Ectodermal cell (in vitro differentiated cells): ENCODE results near the gene USP30.

ENCODE experiments used
- H3K27ac ChIP-seq: 2 replicates; pipeline ENCODE4 v1.7.0; 2013; ENCODE audit warnings: mild to moderate bottlenecking, low read depth, low read length; ENCODE audit not compliant: insufficient read depth, poor library complexity, severe bottlenecking
- H3K27me3 ChIP-seq: 2 replicates; pipeline ENCODE4 v1.7.0; 2013; ENCODE audit warnings: mild to moderate bottlenecking, low read length; ENCODE audit not compliant: insufficient read depth, control insufficient read depth, poor library complexity, severe bottlenecking
- H3K36me3 ChIP-seq: one replicate; pipeline ENCODE4 v1.7.0; 2013; ENCODE audit warnings: low read length; ENCODE audit not compliant: control insufficient read depth, insufficient read depth
- H3K4me1 ChIP-seq: one replicate; pipeline ENCODE4 v1.7.0; 2013; ENCODE audit warnings: low read length; ENCODE audit not compliant: control insufficient read depth, insufficient read depth
- H3K4me3 ChIP-seq: 2 replicates; pipeline ENCODE4 v1.7.0; 2013; ENCODE audit warnings: low read depth, low read length, control low read depth; ENCODE audit not compliant: insufficient read depth
- H3K9me3 ChIP-seq: 2 replicates; pipeline ENCODE4 v1.7.0; 2013; ENCODE audit warnings: mild to moderate bottlenecking, low read length, moderate library complexity; ENCODE audit not compliant: control insufficient read depth
- WGBS, 2 experiments: methylation state at CpG; one replicate each; pipeline ENCODE4 v1.1.7; 2013; ENCODE audit warnings: missing lambda C conversion rate in 2 of 2; 5-methylcytosine and 5-hydroxymethylcytosine counted together

Gene USP30

DNA sequence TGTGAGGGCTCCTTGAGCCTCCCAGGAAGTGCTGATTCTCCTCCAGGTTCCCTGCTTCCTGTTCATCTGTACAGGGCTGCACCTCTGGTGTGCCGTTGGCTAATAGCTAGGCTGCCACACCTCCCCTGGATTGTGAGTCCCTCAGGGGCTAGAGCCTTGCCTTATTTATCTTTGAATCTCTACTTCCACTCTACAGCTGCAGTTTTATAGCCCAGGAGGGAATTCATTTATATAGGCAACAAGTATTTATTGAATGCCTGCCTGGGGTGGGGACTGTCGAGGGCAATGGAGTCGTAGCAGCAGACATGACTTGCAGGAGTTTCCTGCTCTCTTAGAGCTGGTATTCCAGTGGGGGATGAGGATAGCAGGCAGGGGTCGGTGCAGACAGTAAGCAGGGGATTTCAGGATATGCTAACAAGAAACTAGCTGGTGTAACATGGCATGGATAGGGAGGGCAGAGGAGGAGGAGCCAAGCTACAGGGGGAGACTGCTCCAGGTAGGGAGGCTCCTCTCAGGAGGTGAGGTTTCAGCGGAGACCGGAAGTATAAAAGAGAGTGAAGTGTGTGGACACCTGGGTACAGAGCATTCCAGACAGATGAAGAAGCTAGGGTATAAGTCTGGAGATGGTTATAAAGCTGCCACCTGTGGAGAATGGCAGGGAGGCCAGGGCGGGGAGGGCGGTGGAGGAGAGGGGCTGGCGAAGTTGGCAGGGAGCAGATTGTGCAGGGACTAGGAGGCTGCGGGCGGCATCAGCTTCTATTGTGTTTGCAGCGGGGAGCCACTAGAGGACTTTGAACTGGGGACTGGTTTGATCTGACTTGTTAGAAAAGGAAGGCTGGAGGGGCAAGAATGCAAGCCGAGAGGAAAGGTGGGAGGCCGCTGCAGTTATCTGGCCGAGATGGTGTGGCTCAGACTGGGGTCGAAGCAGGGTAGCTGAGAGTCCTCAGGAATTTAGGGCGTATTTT, 17.2 kb downstream of the USP30 start:
- peak overlapping the region; percentile 80 for H3K27ac ChIP-seq
- 15 to 16% methylated on average over 17 of the region's 17 CpGs for WGBS, 2 experiments
- no peaks in the 10 kb centered on the region for H3K9me3 ChIP-seq
- no peaks in the 10 kb centered on the region for H3K36me3 ChIP-seq
- H3K4me1 ChIP-seq = peaks cover 26% of the 10 kb centered on the region
- H3K27me3 ChIP-seq = no peaks in the 10 kb centered on the region
- no peak overlapping the region for H3K4me3 ChIP-seq

DNA sequence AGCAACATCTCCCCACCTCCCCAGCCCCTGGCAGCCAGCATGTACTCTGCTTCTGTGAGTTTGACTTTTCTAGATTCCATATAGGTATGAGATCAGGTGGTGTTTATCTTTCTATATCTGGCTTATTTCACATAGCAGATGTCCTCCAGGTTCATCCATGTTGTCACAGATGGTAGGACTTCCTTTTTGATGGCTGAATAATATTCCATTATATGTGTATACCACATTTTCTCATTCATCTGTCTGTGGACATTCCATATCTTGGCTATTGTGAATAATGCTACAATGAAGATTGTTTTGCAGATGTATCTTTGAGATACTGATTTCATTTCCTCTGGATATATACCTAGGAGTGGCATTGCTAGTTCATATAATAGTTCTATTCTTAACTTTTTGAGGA, 22.5 kb downstream of the USP30 start:
- H3K9me3 ChIP-seq = no peaks in the 10 kb centered on the region
- peaks cover 5% of the 10 kb centered on the region for H3K36me3 ChIP-seq
- H3K27me3 ChIP-seq = no peaks in the 10 kb centered on the region
- H3K4me3 ChIP-seq = no peak overlapping the region
- no peak overlapping the region for H3K27ac ChIP-seq
- peaks cover 18% of the 10 kb centered on the region for H3K4me1 ChIP-seq

DNA sequence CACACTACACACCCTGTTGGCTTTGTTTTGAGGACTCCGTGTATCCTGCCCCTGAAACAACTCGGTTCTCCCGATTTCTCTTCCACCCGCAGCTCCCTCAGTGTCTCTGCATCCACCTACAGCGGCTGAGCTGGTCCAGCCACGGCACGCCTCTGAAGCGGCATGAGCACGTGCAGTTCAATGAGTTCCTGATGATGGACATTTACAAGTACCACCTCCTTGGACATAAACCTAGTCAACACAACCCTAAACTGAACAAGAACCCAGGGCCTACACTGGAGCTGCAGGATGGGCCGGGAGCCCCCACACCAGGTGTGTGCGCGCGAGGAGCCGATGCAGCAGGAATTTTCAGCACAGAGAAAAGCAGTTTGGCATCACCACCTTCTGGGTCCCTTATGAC, 30.4 kb downstream of the USP30 start:
- Histone ChIP-seq H3K36me3 (peaks cover 7% of the 10 kb centered on the region), H3K9me3 (no peaks in the 10 kb centered on the region), H3K4me3 (no peak overlapping the region), H3K27ac (no peak overlapping the region), H3K27me3 (no peaks in the 10 kb centered on the region), H3K4me1 (no peaks in the 10 kb centered on the region)
- 93 to 95% methylated on average over 14 of the region's 14 CpGs for WGBS, 2 experiments

DNA sequence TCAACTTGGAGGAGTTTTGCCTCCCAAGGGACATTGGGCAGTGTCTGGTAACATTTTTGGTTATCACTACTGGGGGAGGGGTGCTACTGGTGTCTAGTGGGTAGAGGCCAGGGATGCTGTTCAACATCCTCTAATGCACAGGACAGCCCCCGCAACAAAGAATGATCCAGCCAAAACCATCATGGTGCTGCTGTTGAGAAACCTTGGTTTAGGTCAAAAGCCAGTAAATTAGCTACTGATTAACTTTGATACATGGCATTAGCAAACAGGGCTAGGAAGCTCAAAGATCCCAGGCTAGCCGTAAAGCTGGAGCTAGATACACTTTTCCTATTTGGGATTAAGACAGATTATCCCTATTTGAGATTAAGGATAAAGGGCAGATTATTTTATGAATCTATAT, 32.0 kb downstream of the USP30 start:
- no peaks in the 10 kb centered on the region for H3K27me3 ChIP-seq
- no peaks in the 10 kb centered on the region for H3K4me1 ChIP-seq
- H3K27ac ChIP-seq = no peak overlapping the region
- no peaks in the 10 kb centered on the region for H3K9me3 ChIP-seq
- WGBS, 2 experiments = 94 to 100% methylated on average over 2 of the region's 2 CpGs
- H3K4me3 ChIP-seq = no peak overlapping the region
- H3K36me3 ChIP-seq = peaks cover 7% of the 10 kb centered on the region

DNA sequence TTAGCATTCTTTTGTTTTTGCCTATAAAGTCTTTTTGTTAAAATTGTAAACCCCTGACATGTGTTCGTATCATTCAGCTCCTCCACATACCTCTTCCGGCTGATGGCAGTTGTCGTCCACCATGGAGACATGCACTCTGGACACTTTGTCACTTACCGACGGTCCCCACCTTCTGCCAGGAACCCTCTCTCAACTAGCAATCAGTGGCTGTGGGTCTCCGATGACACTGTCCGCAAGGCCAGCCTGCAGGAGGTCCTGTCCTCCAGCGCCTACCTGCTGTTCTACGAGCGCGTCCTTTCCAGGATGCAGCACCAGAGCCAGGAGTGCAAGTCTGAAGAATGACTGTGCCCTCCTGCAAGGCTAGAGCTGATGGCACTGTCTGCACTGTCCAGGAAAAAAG, 33.2 kb downstream of the USP30 start:
- H3K4me1 ChIP-seq = no peaks in the 10 kb centered on the region
- 94 to 95% methylated on average over 11 of the region's 11 CpGs for WGBS, 2 experiments

DNA sequence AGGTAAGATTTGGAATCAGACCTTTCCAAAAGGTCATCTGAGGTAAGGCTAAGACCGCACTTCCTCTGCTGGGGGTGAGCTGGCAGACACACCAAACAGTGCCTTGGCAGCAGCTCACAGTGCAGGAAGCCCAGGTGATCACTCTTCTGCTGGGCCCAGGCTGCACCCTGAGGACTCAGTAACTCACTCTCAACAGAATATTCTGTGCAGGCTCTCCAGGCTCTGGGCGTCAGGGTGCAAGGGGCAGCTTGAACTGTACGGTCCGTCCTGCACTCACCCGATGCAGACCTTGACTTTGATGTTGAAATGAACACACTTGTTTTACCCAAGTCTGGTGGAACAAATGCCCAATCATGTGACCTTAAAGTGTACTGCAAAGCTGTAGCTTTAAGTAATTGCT, 34.9 kb downstream of the USP30 start:
- peaks cover 7% of the 10 kb centered on the region for H3K36me3 ChIP-seq
- WGBS, 2 experiments = 92 to 97% methylated on average over 5 of the region's 5 CpGs

More for the DNA sequence above, 33.2 kb downstream of the USP30 start:
- Histone ChIP-seq H3K36me3 (peaks cover 7% of the 10 kb centered on the region), H3K27me3 (no peaks in the 10 kb centered on the region), H3K27ac (no peak overlapping the region), H3K4me3 (no peak overlapping the region), H3K9me3 (no peaks in the 10 kb centered on the region)

DNA sequence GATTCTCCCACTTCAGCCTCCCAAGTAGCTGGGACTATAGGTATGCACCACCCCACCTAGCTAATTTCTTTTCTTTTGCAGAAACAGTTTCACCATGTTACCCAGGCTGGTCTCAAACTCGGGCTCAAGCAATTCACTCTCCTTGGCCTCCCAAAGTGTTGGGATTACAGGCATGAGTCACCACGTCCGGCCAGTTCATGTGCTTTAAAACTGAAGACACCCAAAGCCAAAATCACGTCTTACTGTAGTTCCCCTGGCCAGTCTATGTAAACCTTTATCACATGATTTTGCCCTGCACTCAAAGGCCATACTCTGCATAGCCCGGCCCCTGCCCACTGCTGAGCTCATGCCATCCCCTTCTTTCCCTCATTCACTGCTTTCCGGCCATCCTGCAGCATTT, 36.4 kb downstream of the USP30 start:
- H3K4me3 ChIP-seq = no peak overlapping the region
- H3K36me3 ChIP-seq = peaks cover 7% of the 10 kb centered on the region
- no peaks in the 10 kb centered on the region for H3K9me3 ChIP-seq
- H3K4me1 ChIP-seq = peaks cover 6% of the 10 kb centered on the region
- H3K27ac ChIP-seq = no peak overlapping the region
- 87 to 90% methylated on average over 6 of the region's 6 CpGs for WGBS, 2 experiments
- H3K27me3 ChIP-seq = no peaks in the 10 kb centered on the region

More for the DNA sequence above, 34.9 kb downstream of the USP30 start:
- Histone ChIP-seq H3K9me3 (no peaks in the 10 kb centered on the region), H3K27ac (no peak overlapping the region), H3K4me1 (no peaks in the 10 kb centered on the region), H3K27me3 (no peaks in the 10 kb centered on the region), H3K4me3 (no peak overlapping the region)

DNA sequence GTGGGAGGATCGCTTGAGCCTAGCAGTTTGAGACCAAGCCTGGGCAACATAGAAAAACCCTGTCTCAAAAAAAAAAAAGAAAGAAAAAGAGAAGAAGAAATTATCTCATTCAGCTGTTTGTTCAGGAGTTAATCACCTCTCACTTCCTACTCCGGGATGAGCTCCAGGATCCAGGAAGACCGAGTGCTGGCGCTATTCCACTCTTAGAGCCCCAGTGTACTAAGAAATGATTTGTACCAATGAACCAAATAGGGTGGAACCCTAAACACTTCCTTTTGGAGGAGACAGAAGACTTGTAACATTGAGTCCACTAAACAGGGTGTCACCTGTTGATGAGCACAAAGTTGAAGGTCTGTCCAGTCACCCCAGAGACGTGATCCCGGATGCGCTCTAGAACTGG, 37.3 kb downstream of the USP30 start:
- peaks cover 6% of the 10 kb centered on the region for H3K4me1 ChIP-seq
- H3K4me3 ChIP-seq = no peak overlapping the region
- H3K36me3 ChIP-seq = peaks cover 7% of the 10 kb centered on the region
- WGBS, 2 experiments = 95 to 96% methylated on average over 7 of the region's 7 CpGs
- no peaks in the 10 kb centered on the region for H3K27me3 ChIP-seq
- H3K9me3 ChIP-seq = no peaks in the 10 kb centered on the region
- H3K27ac ChIP-seq = no peak overlapping the region

DNA sequence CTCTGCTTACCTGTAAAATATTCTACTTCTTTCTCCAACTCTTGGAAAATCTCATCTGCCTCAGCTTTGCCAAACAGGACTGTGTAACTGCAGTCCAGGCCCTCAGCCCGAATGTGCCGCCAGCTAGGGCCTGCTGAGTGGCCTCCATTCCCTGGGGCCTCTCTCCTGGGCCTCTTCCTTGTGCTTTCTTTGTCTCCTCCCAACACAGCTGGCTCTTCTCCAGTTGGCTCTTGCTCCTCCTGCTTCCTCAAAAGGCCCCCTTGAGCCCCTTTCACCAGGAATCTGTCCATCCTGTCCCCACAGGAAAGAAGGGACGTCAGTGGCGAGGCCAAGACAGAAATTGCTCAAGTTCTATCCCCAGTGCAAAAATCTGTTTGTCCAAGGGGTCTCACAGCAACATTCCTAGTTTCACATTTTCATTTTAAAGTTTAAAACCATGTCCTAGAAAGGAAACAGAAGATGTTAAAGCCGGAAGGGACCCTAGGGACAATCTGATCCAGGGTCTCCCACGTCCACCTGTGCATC, 40.2 kb downstream of the USP30 start:
- no peak overlapping the region for H3K27ac ChIP-seq
- WGBS, 2 experiments = 93 to 96% methylated on average over 6 of the region's 6 CpGs

DNA sequence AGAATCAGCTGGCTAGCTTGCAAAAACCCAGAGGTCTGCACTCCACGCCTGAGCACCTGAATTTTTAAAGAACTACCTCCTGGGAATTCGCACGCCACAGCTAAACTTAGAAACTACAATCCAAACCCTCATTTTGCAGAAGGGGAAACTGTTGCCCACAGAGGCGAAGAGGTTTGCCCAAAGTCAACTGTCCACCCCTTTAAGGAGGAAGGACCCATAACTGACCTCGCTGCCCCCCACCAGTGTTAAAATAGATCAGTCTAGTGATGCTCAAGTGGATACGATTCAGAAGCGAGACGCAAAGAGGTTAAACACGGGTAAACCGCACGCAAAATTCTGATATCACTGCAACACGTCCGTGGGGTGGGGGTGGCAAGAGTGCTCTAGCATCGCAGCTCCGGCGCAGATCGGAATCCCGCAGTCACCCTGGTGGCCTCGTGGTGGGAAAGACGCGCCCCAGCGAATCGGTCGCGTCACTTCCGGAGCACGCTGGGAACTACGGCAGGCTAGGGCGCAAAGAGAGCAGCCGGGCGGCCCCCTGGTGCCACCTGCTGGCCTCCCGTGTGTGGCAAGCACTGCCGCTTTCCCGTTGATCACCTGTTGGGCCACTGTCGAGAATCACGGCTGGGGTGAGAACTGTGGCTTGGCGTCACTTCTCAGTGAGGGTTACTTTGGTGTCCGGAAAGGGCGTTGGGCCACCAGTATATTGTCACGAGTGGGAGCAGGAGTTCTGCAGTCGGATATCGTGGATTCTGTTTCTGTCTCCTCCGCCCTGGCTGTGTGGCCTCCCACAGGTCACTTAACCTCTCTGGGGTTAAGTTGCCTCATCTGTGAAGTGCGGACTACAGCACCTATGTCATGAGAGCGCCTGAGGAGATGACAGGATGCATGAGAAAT, 40.9 kb downstream of the USP30 start, which contains the start of gene ALKBH2:
TSS of gene ALKBH2 (minus strand) at position 451 of the 897 bp plus-strand sequence. CDS start 686 bp downstream, outside the sequence.
- 22 to 23% methylated on average over 45 of the region's 45 CpGs for WGBS, 2 experiments
- no peaks in the 10 kb centered on the region for H3K9me3 ChIP-seq
- no peaks in the 10 kb centered on the region for H3K36me3 ChIP-seq
- no peak within 1 kb of the TSS for H3K27ac ChIP-seq
- H3K27me3 ChIP-seq = no peaks in the 10 kb centered on the region
- H3K4me3 ChIP-seq = peak within 1 kb of the TSS; percentile 40
- H3K4me1 ChIP-seq = peaks cover 6% of the 10 kb centered on the region

More for the DNA sequence above, 40.2 kb downstream of the USP30 start:
- peaks cover 6% of the 10 kb centered on the region for H3K4me1 ChIP-seq
- H3K27me3 ChIP-seq = no peaks in the 10 kb centered on the region
- H3K36me3 ChIP-seq = no peaks in the 10 kb centered on the region
- no peaks in the 10 kb centered on the region for H3K9me3 ChIP-seq
- H3K4me3 ChIP-seq = peak overlapping the region; percentile 40
